Umbilical cord (tissue), 2 donors: ENCODE results near the gene RHOT1. TPM values are rescaled to one million over a fixed set of nuclear protein-coding genes. Genes with fewer than 3 reads are reported as not detected.
"Not testable (repeated sequence)": the region's sequence is repeated elsewhere in the genome, so short reads cannot be mapped to it uniquely, and the experiment has no call there.

Experiments
- DNase-seq: peaks from one replicate; pipeline ENCODE4 v3.0.0-alpha.2; 2015; ENCODE audit warnings: low spot score
- total RNA-seq: library from RNA; depleted of rRNA; stranded (reverse); fragments of >200 nt; gene quantifications from one replicate; pipeline ENCODE4 v1.2.3, GENCODE V29; 2014; ENCODE audit warnings: low replicate concordance; ENCODE audit not compliant: insufficient read depth

RHOT1 gene
- 78.0 TPM for total RNA-seq

- DNase-seq, result peak; percentile 85
Observed at GRCh38 chr17:32142038-32142856, at the start of gene RHOT1. Gene RHOT1 (plus strand): TSS chr17:32142502. CDS start chr17:32142693, 191 bp downstream.

- DNase-seq, result no peak
Observed at GRCh38 chr17:32099686-32100085, 42.6 kb upstream of the RHOT1 start.

GRCh38 chr17:32100323-32100722 is 42.0 kb upstream of the RHOT1 start:
- not testable (repeated sequence) for DNase-seq

DNA sequence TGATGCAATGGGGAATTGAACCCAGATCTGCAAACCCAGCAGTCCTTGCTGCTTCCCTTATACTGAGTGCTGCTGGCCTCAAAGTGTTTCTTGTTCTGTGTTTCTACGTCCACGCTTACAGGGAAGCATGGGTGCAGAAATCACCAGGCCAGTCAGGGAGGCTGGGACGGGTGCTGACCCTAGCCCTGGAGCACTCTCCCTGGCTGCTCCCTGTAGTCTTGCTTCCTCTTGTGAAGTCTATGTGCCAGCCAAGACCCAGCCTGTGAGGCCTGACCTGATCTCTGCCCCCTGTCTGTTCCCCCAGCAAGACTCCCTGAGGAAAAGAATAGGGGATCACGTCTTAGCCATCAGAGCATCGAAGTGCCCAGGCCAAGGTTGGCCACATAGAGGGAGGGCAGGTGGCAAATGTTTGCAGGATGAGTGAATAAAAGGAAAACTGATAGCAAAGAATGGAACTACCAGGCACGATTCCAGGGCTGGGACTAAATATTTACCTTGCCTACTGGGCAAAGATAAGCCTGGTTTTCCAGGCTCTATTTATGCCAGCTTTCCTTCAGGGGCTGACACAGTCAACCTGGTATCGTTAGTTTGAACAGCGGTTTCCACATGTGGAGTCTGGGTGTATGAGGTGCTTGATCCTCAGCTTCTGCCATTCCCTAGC is 41.2 kb upstream of the RHOT1 start:
- DNase-seq, result no peak

- no peak for DNase-seq
Observed at GRCh38 chr17:32102172-32102571, 40.1 kb upstream of the RHOT1 start.

DNA sequence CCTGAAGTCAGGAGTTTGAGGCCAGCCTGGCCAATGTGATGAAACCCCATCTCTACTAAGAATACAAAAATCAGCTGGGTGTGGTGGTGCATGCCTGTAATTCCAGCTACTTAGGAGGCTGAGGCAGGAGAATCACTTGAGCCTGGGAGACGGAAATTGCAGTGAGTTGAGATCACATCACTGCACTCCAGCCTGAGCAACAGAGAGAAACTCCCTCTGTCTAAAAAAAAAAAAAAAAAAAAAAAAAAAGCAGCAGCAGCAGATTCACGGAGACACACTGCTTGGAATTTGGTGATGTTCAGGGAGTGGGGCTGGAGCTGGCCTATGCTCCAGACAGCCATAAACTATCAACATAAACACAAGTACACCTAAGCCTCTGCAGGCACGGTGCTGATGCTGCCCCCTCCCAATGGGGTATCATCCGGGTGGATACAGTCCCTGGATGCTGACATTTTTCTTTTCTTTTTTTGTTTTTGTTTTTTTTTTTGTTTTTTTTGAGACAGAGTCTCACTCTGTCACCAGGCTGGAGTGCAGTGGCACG is 39.6 kb upstream of the RHOT1 start:
- peak; percentile 63 for DNase-seq

GRCh38 chr17:32103476-32104113 is 38.7 kb upstream of the RHOT1 start:
- DNase-seq, result no peak

- no peak for DNase-seq
Observed at GRCh38 chr17:32104158-32104557, 38.1 kb upstream of the RHOT1 start.

- not testable (repeated sequence) for DNase-seq
Observed at GRCh38 chr17:32106471-32106981, 35.8 kb upstream of the RHOT1 start.

- not testable (repeated sequence) for DNase-seq
Observed at GRCh38 chr17:32107194-32107593, 35.1 kb upstream of the RHOT1 start.

DNA sequence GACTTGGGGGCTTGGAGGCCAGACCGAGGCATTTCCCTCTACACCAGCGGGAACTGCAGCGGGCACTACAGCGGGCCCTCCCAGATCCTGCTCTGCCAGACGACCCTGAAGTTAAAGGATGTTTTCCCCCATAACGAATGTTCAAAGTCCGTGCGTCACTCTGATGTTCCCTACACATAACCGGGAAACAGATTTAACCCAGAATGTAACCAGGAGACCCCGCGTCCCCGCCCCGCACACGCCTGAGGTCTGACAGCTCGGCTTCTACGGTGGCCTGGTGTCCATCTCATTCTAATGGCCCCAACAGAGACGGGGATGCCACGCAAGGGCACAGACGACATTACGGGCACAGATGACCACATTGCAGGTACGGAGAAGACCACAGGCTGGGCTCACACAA is 31.7 kb upstream of the RHOT1 start:
- no peak for DNase-seq

DNA sequence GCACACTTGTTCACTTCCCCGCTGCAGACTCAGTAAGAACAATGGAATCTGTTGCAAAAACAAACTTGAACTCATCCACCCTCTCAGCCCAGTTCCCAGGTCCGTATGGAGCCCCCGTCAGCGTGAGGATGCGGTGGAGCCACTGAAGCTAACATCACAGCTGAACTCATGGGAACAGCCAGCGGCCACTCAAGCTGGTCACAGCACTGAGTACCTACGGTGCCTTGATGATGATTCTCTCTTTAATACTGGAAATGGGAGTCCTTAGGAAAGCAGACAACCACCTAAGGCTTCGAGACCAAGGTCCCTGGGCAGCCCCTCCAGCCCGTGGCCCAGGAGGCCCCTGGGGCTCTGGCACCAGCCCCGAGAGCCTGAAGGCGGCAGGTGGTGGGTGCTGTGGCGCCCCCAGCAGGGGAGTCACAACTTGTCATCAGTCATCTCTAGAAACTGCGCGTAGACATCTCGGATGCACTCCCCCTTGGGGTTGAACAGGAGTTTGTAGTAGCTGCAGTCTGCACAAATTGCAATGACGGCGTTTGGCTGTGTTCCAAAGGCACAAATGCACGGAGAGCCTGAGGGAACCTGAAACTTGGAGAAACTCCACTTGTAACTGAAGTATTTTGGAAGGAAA is 31.0 kb upstream of the RHOT1 start:
- DNase-seq, result peak; percentile 73

GRCh38 chr17:32112416-32112815 is 29.9 kb upstream of the RHOT1 start:
- DNase-seq, result no peak

DNA sequence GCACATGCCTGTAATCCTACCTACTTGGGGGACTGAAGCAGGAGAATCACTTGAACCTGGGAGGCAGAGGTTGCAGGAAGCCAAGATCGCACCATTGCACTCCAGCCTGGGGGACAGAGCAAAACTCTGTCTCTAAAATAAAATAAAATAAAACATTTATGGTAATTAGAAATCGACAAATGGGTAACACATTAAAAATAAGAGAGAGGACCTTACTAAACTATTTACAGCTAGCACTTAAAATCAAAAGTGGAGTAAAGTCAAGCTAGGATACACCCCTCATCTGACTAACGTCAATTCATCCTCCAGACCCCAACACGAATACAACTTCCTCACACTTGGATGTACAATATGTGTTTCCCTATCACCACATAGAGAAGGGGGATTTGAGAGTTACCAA is 27.8 kb upstream of the RHOT1 start:
- no peak for DNase-seq

- DNase-seq, result not testable (repeated sequence)
Observed at GRCh38 chr17:32115546-32115945, 26.8 kb upstream of the RHOT1 start.

- DNase-seq, result no peak
Observed at GRCh38 chr17:32116937-32117336, 25.4 kb upstream of the RHOT1 start.

- no peak for DNase-seq
Observed at GRCh38 chr17:32117399-32117798, 24.9 kb upstream of the RHOT1 start.

GRCh38 chr17:32118088-32118487 is 24.2 kb upstream of the RHOT1 start:
- DNase-seq, result not testable (repeated sequence)

- DNase-seq, result no peak
Observed at GRCh38 chr17:32118835-32119234, 23.5 kb upstream of the RHOT1 start.

DNA sequence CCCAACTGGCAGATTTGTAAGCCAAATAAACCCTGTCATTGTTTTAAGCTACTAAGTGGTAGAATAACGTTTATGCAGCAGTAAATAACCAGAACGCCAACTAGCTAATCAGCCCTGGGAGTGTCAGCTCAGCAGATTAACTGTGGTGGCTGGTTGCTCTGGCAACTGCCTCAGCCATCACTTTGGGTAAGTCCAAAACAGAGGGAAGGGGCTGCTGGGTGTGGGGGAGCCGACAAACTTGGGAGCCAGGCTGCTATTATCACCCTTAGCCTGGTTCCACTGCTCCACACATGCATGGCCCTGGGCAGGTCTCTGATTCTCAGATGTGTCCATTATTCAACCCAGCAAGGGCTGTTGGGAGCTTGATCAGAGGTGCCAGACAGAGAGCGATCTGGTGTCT is 22.2 kb upstream of the RHOT1 start:
- DNase-seq, result no peak

GRCh38 chr17:32120716-32121115 is 21.6 kb upstream of the RHOT1 start:
- DNase-seq, result no peak

DNA sequence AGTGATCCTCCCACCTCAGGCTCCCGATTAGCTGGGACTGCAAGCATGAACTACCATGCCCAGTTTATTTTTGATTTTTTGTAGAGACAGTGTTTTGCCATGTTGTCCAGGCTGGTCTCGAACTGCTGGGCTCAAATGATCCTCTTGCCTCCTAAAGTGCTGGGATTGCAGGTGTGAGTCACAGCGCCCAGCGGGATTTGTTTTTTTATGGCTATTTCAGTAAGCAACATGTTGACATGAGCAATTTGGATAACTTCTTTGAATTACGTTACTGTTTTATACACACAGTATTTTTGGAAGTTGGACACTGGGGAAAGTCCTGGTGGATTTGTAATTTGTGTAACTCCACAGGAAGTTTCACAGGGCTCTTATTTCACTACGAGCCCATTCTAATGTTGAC is 18.5 kb upstream of the RHOT1 start:
- DNase-seq, result no peak
